Lower leg skin (tissue), 3 donors: ENCODE results near the gene ZBTB17.

Experiments
- POLR2A ChIP-seq, 2 donors: fragments of 450-650 bp; IDR thresholded peaks; one replicate each; pipeline ENCODE4 v1.6.1; 2016 to 2017; ENCODE audit warnings: antibody characterized with exemption in 2 of 2, mild to moderate bottlenecking in 1 of 2, moderate library complexity in 1 of 2
- TF ChIP-seq, protein P1 (sequence below), 3 donors: fragments of 450-650 bp; IDR thresholded peaks; one replicate each; pipeline ENCODE4 v1.5.1; 2016; ENCODE audit warnings: antibody characterized with exemption in 3 of 3, mild to moderate bottlenecking in 3 of 3, moderate library complexity in 2 of 3

DNA sequence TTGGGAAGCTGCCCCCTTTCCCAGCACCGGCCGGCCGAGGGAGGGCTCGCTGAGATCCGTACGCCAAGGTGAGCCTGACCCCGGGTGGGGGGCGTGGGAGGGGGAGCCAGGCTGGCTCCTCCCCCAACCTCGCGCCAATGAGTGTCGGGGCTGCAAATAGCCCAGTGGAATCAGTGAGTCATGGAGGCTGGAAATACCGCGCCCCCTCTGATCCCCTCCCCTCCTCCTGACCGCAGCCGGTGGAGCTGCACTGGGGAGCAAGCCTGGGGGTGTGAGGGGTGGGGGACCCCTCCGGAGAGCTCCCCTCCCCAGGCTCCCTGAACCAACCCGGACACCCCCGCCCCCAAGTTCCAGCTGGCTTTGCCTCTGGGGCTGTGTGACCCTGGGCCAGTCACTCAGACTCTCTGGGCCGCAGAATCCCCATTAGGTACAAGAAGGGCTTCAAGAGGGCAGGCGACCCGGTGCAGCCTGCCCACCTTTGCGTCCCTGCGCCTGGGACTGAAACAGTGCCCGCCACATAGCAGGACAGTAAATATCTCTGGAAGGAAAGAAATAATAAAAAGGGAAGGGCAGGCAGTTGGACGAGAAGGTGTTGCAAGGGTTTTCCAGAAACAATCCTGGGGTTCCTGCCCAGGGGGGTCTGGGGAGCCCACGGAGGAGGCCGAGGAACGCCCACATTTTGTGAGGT lies 37.5 kb upstream of the ZBTB17 start:
- TF ChIP-seq, protein P1, sequence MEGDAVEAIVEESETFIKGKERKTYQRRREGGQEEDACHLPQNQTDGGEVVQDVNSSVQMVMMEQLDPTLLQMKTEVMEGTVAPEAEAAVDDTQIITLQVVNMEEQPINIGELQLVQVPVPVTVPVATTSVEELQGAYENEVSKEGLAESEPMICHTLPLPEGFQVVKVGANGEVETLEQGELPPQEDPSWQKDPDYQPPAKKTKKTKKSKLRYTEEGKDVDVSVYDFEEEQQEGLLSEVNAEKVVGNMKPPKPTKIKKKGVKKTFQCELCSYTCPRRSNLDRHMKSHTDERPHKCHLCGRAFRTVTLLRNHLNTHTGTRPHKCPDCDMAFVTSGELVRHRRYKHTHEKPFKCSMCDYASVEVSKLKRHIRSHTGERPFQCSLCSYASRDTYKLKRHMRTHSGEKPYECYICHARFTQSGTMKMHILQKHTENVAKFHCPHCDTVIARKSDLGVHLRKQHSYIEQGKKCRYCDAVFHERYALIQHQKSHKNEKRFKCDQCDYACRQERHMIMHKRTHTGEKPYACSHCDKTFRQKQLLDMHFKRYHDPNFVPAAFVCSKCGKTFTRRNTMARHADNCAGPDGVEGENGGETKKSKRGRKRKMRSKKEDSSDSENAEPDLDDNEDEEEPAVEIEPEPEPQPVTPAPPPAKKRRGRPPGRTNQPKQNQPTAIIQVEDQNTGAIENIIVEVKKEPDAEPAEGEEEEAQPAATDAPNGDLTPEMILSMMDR (IDR thresholded peaks at IDR 0.05): no peak
- TF ChIP-seq POLR2A (IDR thresholded peaks at IDR 0.05): no peak
